ENCODE measurements around the gene EBF3. TPM values are rescaled to one million over a fixed set of nuclear protein-coding genes. Genes with fewer than 3 reads are reported as not detected.

The EBF3 gene
- total RNA-seq, 1 experiment from 2014 or later = 0.22 TPM

- H4K8ac ChIP-seq (replicated peaks; ENCODE audit: insufficient read length, low read depth, low read length) = no peak overlapping the region
- no peaks in the 10 kb centered on the region for H3K79me1 ChIP-seq (ENCODE audit: insufficient read depth, low read depth, low read length, poor library complexity, severe bottlenecking)
- no peak overlapping the region for H2AK5ac ChIP-seq (ENCODE audit: insufficient read length, low read length)
- H4K20me1 ChIP-seq (ENCODE audit: control insufficient read depth, insufficient read depth, insufficient read length) = no peaks in the 10 kb centered on the region
- Mint-ChIP-seq H3K4me3 (no peak overlapping the region), H3K4me1 (no peaks in the 10 kb centered on the region), H3K36me3 (ENCODE audit: insufficient read depth in 1 of 3, low read depth in 3 of 3) (no peaks in the 10 kb centered on the region), H3K9me3 (no peaks in the 10 kb centered on the region), H3K27ac (no peak overlapping the region), H3K27me3 (ENCODE audit: low read depth) (0 out of 2 replicates have a peak, but pooled peaks cover 3% of the 10 kb centered on the region)
- H2BK15ac ChIP-seq (ENCODE audit: low read depth, low read length) = no peak overlapping the region
- no peak overlapping the region for H4K5ac ChIP-seq (ENCODE audit: insufficient read length, low read depth, low read length)
- no peak overlapping the region for H2BK120ac ChIP-seq (ENCODE audit: low read depth, low read length, poor library complexity, severe bottlenecking)
- H2BK12ac ChIP-seq (ENCODE audit: insufficient read length, low read depth, low read length) = no peak overlapping the region
- DNase-seq = no peak
- no peak overlapping the region for H4K91ac ChIP-seq (ENCODE audit: insufficient read length, low read depth, low read length)
- WGBS (ENCODE audit: extremely low coverage, insufficient read length, low lambda C conversion rate) = no CpG with 5 or more reads among the region's 8 CpGs
- no peak overlapping the region for H3K9ac ChIP-seq (ENCODE audit: extremely low read depth, insufficient read length, low read length)
- H3K23ac ChIP-seq (ENCODE audit: insufficient read length, low read depth, low read length) = no peak overlapping the region
- H3K56ac ChIP-seq (ENCODE audit: insufficient read length, low read depth, low read length) = no peak overlapping the region
- no peak overlapping the region for H3K14ac ChIP-seq (ENCODE audit: insufficient read depth, low read length)
- no peaks in the 10 kb centered on the region for H3K4me1 ChIP-seq (ENCODE audit: insufficient read depth, low read length)
- H3K18ac ChIP-seq (ENCODE audit: insufficient read length, low read depth, low read length) = no peak overlapping the region
- no peak for TF ChIP-seq CTCF (conservative IDR thresholded peaks at IDR 0.05)
- no peak overlapping the region for H2BK5ac ChIP-seq (ENCODE audit: insufficient read length, low read length)
- no peaks in the 10 kb centered on the region for H3K27me3 ChIP-seq (ENCODE audit: insufficient read depth, low read length)
- no peaks in the 10 kb centered on the region for H3K79me2 ChIP-seq (ENCODE audit: insufficient read depth, low read length)
- H3K9me3 ChIP-seq (ENCODE audit: control insufficient read depth, low read depth, low read length) = no peaks in the 10 kb centered on the region
- H3K4me2 ChIP-seq (ENCODE audit: insufficient read depth, insufficient read length, low read length) = no peak overlapping the region
- no peak overlapping the region for H3T11ph ChIP-seq (ENCODE audit: low read length)
- H2AFZ ChIP-seq (ENCODE audit: low read length) = no peak overlapping the region
- no peaks in the 10 kb centered on the region for H3K23me2 ChIP-seq (ENCODE audit: insufficient read length, low read depth, low read length, poor library complexity, severe bottlenecking)
- no peak overlapping the region for H2BK20ac ChIP-seq (ENCODE audit: low read depth, low read length, poor library complexity, severe bottlenecking)
- H3K4ac ChIP-seq (ENCODE audit: low read depth, low read length) = no peak overlapping the region
- H3K27ac ChIP-seq (ENCODE audit: insufficient read length, low read depth, low read length) = no peak overlapping the region
Measured at GRCh38 chr10:129831150-129831549, 132.9 kb downstream of the EBF3 start.
